Heart right ventricle (tissue), 16 donors: ENCODE data around the gene LEO1. TPM values are rescaled to one million over a fixed set of nuclear protein-coding genes. Genes with fewer than 3 reads are reported as not detected.

ENCODE experiments used
- ATAC-seq, 8 donors: fragments of 200-7000 bp; cut with Tn5 transposase; one replicate each; pipeline ENCODE4 v1.9.1; 2020; ENCODE audit warnings: mild to moderate bottlenecking in 8 of 8, moderate library complexity in 8 of 8, moderate number of reproducible peaks in 1 of 8
- DNase-seq, 2 donors: peaks; one replicate each; pipeline ENCODE4 v3.0.0-alpha.2; 2020
- H3K27ac ChIP-seq, 10 donors: fragments of 200-600 bp; sonication (generic) in 2 of 10; one replicate each; pipeline versions ENCODE4 v1.5.0 to v1.8.0; 2020 to 2022; ENCODE audit warnings: mild to moderate bottlenecking in 3 of 10
- H3K27me3 ChIP-seq, 7 donors: fragments of 200-600 bp; one replicate each; pipeline ENCODE4 v1.8.0; 2021 to 2022; ENCODE audit warnings: mild to moderate bottlenecking in 2 of 7
- H3K36me3 ChIP-seq, 9 donors: fragments of 200-600 bp; sonication (generic) in 1 of 9; one replicate each; pipeline versions ENCODE4 v1.5.0 to v1.8.0; 2020 to 2022; ENCODE audit warnings: mild to moderate bottlenecking in 2 of 9
- H3K4me1 ChIP-seq, 9 donors: fragments of 200-600 bp; sonication (generic) in 1 of 9; one replicate each; pipeline versions ENCODE4 v1.5.0 to v1.8.0; 2020 to 2022; ENCODE audit warnings: mild to moderate bottlenecking in 4 of 9
- H3K4me3 ChIP-seq, 10 donors: fragments of 200-600 bp; sonication (generic) in 2 of 10; one replicate each; pipeline versions ENCODE4 v1.5.0 to v1.8.0; 2020 to 2022; ENCODE audit warnings: mild to moderate bottlenecking in 7 of 10, moderate library complexity in 2 of 10
- H3K9me3 ChIP-seq, 11 donors: fragments of 200-600 bp in 10 of 11; sonication (generic) in 2 of 11; one replicate each; pipeline versions ENCODE4 v1.5.0 to v1.8.0; 2013 to 2022; ENCODE audit warnings: mild to moderate bottlenecking in 2 of 11, control low read depth in 1 of 11, moderate library complexity in 1 of 11
- WGBS, 2 donors: extraction: QIAGEN DNeasy Blood & Tissue Kit; methylation state at CpG; one replicate each; pipeline ENCODE4 v1.1.7; 2013; ENCODE audit warnings: inconsistent platforms in 1 of 2; 5-methylcytosine and 5-hydroxymethylcytosine counted together
- intact Hi-C, 10 donors: fragments of 100-400 bp; cut with DNase I; formaldehyde crosslinking; loops; one replicate each; pipeline versions ENCODE4 v1.11.1 to v1.14.2; 2022
- polyA plus RNA-seq, 2 donors: library from polyadenylated mRNA; stranded (reverse); fragments of 200-250 nt; gene quantifications; one replicate each; pipeline ENCODE4 v1.2.3, GENCODE V29; 2013
- total RNA-seq, 10 donors: library from RNA; stranded (reverse); fragmentation: NEBNext Ultra II Directional in 3 of 10; extraction: Animal tissue kit (Norgen Biotek cat#: 25700) in 3 of 10; gene quantifications; one replicate each; pipeline versions ENCODE4 v1.2.1 to v1.2.4, GENCODE V29; 2021 to 2023
- TF ChIP-seq, protein P1 (sequence below), 9 donors: fragments of 200-600 bp; sonication (generic) in 2 of 9; IDR thresholded peaks; one replicate each; pipeline versions ENCODE4 v1.5.0 to v1.8.0; 2021 to 2022; ENCODE audit warnings: antibody characterized with exemption in 9 of 9, mild to moderate bottlenecking in 5 of 9, moderate library complexity in 1 of 9
- donor health status: Arrhythmogenic right ventricular cardiomyopathy.
- donor health status: ischemic (EF 13 %, LVEDD 7.1; RV severe dilation, severe dysfunction).
- donor health status: healthy with polysubstance abuse.
- donor health status: DM: no; HTN: yes; CAD: no.
- donor health status: DM: no; HTN: no; CAD: no.
- donor health status: ischemic (EF 25% LVEDD 6.9; RV normal size, moderate dysfunction).
- donor health status: ischemic (EF 25% LVEDD 5.7; RV mildly dilated, moderate dysfunction).
- donor health status: healthy.
- donor health status: DM: yes; HTN: yes; CAD: no.
- donor health status: Ischemic cardiomyopathy.
- donor health status: ischemic (EF 35%, LVEDD 5.7; RV mildly dilated, moderate dysfunction).
- donor health status: nonischemic (EF 11% LVEDD 7.7; RV severe dilation, severe dysfunction).
- donor health status: DM: yes; HTN: yes; CAD: no.
- donor health status: PGD.
- donor health status: ischemic (EF 29% LVEDD 5.4; RV normal size, mild dysfunction).
- donor health status: nonischemic (EF 23%, LVEDD 6.1; RV moderate dilation, normal function).

Gene LEO1
- total and polyA plus RNA-seq, 12 donors, result 6.6 to 9.1 (median 8.2) TPM

GRCh38 chr15:52010633-52011595 lies 39.3 kb upstream of the LEO1 start:
- Histone ChIP-seq H3K4me3 (no peak overlapping the region), H3K36me3 (no peaks in the 10 kb centered on the region), H3K9me3 (no peaks in the 10 kb centered on the region), H3K27ac (peak overlapping the region in 6 of 10 donors; percentile 5 to 66 (median 46)), H3K4me1 (peaks cover 6 to 73% (median 50%) of the 10 kb centered on the region in 9 donors), H3K27me3 (no peaks in the 10 kb centered on the region)
- WGBS, 2 donors, result 84 to 85% methylated on average over 14 of the region's 14 CpGs
- intact Hi-C loops, result loop anchor here in 2 of 10 donors (5.0 to 10.0 kb wide), 2 partner anchors 34 to 664 kb away; partner anchors contain the start of gene ATOSA (in 1 of the 2)
- TF ChIP-seq, protein P1, sequence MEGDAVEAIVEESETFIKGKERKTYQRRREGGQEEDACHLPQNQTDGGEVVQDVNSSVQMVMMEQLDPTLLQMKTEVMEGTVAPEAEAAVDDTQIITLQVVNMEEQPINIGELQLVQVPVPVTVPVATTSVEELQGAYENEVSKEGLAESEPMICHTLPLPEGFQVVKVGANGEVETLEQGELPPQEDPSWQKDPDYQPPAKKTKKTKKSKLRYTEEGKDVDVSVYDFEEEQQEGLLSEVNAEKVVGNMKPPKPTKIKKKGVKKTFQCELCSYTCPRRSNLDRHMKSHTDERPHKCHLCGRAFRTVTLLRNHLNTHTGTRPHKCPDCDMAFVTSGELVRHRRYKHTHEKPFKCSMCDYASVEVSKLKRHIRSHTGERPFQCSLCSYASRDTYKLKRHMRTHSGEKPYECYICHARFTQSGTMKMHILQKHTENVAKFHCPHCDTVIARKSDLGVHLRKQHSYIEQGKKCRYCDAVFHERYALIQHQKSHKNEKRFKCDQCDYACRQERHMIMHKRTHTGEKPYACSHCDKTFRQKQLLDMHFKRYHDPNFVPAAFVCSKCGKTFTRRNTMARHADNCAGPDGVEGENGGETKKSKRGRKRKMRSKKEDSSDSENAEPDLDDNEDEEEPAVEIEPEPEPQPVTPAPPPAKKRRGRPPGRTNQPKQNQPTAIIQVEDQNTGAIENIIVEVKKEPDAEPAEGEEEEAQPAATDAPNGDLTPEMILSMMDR (IDR thresholded peaks at IDR 0.05), result no peak
- DNase-seq, result no peak
- no peak for ATAC-seq

DNA sequence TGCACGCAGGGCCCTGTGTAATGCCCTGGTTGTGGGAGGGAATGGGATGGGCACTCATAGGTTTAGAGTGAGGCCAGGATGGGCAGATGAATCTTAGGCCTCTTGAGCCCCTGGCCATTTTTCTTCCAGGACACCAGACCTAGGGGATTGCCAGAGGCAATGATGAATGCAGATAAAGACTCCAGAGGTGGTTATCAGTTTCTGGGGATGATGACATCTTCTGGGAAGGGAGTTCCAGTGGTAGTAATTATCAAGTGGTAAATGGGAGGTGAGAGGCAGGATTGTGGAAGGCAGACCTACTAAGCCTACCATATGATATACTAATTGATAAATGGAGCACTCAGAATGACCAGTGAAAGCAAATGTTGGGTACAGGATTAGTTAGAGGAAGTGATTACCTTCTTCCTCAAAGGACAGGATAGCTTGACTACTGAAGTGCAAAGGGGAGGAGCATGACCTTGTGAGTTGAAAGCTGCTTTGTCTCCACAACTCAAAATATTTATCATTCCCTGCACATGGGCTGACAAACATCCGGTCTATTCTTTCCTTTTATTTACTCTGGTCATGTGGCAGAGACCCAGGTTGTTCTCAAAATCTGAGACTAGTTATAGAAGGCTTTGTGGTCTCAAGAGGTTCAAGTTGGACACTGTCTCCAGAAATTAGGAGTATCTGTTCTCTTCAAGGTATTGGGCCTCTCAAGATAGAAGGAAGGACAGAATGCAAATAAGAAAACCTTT lies 37.3 kb upstream of the LEO1 start:
- Histone ChIP-seq H3K36me3 (no peaks in the 10 kb centered on the region), H3K27ac (peak overlapping the region in 1 of 10 donors; percentile 13), H3K4me3 (no peak overlapping the region), H3K27me3 (no peaks in the 10 kb centered on the region), H3K4me1 (peaks cover 6 to 69% (median 47%) of the 10 kb centered on the region in 9 donors), H3K9me3 (no peaks in the 10 kb centered on the region)
- no peak for DNase-seq
- TF ChIP-seq, protein P1 (IDR thresholded peaks at IDR 0.05), result no peak
- intact Hi-C loops, result no loop called here
- no peak for ATAC-seq
- WGBS, 2 donors, result 69 to 80% methylated on average over 2 of the region's 2 CpGs

- H3K36me3 ChIP-seq, result no peaks in the 10 kb centered on the region
- no peak for DNase-seq
- no peak for ATAC-seq
- no peaks in the 10 kb centered on the region for H3K9me3 ChIP-seq
- H3K4me3 ChIP-seq, result no peak overlapping the region
- intact Hi-C loops, result no loop called here
- WGBS, 2 donors, result 90 to 92% methylated on average over 5 of the region's 5 CpGs
- peaks cover 6 to 63% (median 42%) of the 10 kb centered on the region in 9 donors for H3K4me1 ChIP-seq
- TF ChIP-seq, protein P1 (IDR thresholded peaks at IDR 0.05), result no peak
- H3K27me3 ChIP-seq, result no peaks in the 10 kb centered on the region
- H3K27ac ChIP-seq, result no peak overlapping the region
Observed at GRCh38 chr15:52008359-52008697, 36.8 kb upstream of the LEO1 start.

DNA sequence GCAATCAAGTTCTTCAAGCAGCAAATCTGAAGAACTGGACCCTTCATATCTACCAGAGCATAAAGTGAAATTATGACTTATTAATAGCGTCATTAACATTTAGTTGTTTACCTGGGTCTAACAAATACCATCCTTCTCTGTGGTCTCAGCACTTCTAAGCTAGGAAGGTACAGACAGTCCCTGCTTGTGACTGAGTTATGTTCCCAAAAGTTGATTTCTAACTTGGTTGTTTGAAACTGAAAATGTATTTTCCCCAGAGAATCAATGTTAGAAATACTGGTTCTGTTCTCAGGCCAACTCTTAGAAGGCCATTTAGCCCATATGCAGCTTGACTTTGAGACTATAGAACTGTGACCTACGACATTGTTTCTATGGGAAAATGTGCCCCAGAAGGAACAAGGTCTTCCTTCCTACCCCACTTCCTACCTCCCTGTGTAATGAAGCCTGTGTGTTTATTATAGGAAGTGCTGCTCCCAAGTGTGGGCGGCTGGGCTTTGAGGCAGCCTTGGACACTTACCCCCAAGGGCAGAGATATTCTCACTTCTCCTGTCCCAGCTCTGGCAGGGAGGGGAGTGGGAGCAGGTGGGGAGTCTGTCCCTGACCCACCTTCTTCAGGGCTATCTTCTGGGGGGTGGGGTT lies 35.2 kb upstream of the LEO1 start:
- Histone ChIP-seq H3K9me3 (no peaks in the 10 kb centered on the region), H3K36me3 (no peaks in the 10 kb centered on the region), H3K4me1 (peaks cover 6 to 61% (median 37%) of the 10 kb centered on the region in 9 donors), H3K27ac (peak overlapping the region in 9 of 10 donors; percentile 15 to 74 (median 59)), H3K4me3 (no peak overlapping the region), H3K27me3 (no peaks in the 10 kb centered on the region)
- ATAC-seq, result peak in 7 of 8 donors; percentile 42 to 69 (median 51)
- TF ChIP-seq, protein P1 (IDR thresholded peaks at IDR 0.05), result no peak
- intact Hi-C loops, result no loop called here
- peak in 1 of 2 donors; percentile 11 for DNase-seq
- WGBS, 2 donors, result 60 to 65% methylated on average over 3 of the region's 3 CpGs
